Muscle of leg (tissue), 11 donors: ENCODE data around the gene CASP2. TPM values are rescaled to one million over a fixed set of nuclear protein-coding genes. Genes with fewer than 3 reads are reported as not detected.

ENCODE experiments used
- DNase-seq: peaks from one replicate; pipeline ENCODE4 v3.0.0; 2013
- H3K27ac ChIP-seq: one replicate; pipeline ENCODE4 v1.5.1; 2013; ENCODE audit warnings: mild to moderate bottlenecking, low read length, control low read depth
- H3K27me3 ChIP-seq: one replicate; pipeline ENCODE4 v1.6.1; 2013; ENCODE audit warnings: low read length; ENCODE audit not compliant: control insufficient read depth, insufficient read depth
- H3K36me3 ChIP-seq: one replicate; pipeline ENCODE4 v1.6.1; 2013; ENCODE audit warnings: low read length; ENCODE audit not compliant: control insufficient read depth, insufficient read depth
- H3K4me1 ChIP-seq: one replicate; pipeline ENCODE4 v1.6.1; 2013; ENCODE audit warnings: low read length; ENCODE audit not compliant: control insufficient read depth, insufficient read depth
- H3K4me3 ChIP-seq: one replicate; pipeline ENCODE4 v1.5.1; 2013; ENCODE audit warnings: low read length, control low read depth
- H3K9me3 ChIP-seq: replicated peaks from 2 replicates; pipeline ENCODE4 v1.6.1; 2013; ENCODE audit warnings: low read depth, low read length; ENCODE audit not compliant: control insufficient read depth
- WGBS: methylation state at CpG from one replicate; pipeline ENCODE4 v1.1.5; 2013; ENCODE audit warnings: missing lambda C conversion rate; ENCODE audit not compliant: insufficient coverage; 5-methylcytosine and 5-hydroxymethylcytosine counted together
- polyA plus RNA-seq, 8 donors: library from polyadenylated mRNA; unstranded; fragments of 120-200 nt; gene quantifications; one replicate each; pipeline versions ENCODE4 v1.2.1 to v1.2.3, GENCODE V29; 2013; ENCODE audit warnings: inconsistent platforms in 1 of 8, low replicate concordance in 1 of 8; ENCODE audit not compliant: insufficient read length in 8 of 8, insufficient read depth in 1 of 8
- total RNA-seq: library from RNA; stranded (reverse); fragments of 120-200 nt; gene quantifications from one replicate; pipeline ENCODE4 v1.2.4, GENCODE V29; 2013

CASP2 gene
- total and polyA plus RNA-seq, 9 donors: 12.1 to 29.1 (median 21.2) TPM

- no peak for DNase-seq
- Histone ChIP-seq H3K27me3 (no peaks in the 10 kb centered on the region), H3K36me3 (no peaks in the 10 kb centered on the region), H3K27ac (peak overlapping the region; percentile 92), H3K4me1 (peaks cover 29% of the 10 kb centered on the region), H3K9me3 (no peaks in the 10 kb centered on the region), H3K4me3 (no peak overlapping the region)
- WGBS: no CpG with 5 or more reads among the region's 2 CpGs
These were observed 7.6 kb upstream of the CASP2 start for GRCh38 chr7:143280566-143280965.

DNA sequence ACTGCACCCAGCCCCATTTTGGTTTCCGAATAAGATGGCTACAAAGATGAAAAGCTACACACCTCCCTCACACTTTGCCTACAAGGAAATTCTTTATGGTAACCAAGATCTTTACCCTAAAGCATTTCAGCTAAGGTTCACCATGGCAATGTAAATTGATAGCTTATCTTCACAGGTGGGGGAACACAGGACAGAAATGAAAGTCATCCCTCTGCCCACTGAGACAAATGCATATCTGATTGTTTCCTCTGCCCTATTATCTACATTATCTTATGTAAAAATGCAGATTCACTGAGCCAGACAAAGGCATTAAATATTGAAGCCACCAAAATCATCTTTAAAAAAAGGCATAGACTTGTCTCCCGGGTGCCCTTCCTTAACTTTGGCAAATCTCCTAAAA lies 6.6 kb upstream of the CASP2 start:
- no peak for DNase-seq
- Histone ChIP-seq H3K27ac (no peak overlapping the region), H3K4me3 (no peak overlapping the region), H3K36me3 (no peaks in the 10 kb centered on the region), H3K4me1 (peaks cover 29% of the 10 kb centered on the region), H3K27me3 (no peaks in the 10 kb centered on the region), H3K9me3 (no peaks in the 10 kb centered on the region)
- 100% methylated on average over 1 of the region's 2 CpGs for WGBS

DNA sequence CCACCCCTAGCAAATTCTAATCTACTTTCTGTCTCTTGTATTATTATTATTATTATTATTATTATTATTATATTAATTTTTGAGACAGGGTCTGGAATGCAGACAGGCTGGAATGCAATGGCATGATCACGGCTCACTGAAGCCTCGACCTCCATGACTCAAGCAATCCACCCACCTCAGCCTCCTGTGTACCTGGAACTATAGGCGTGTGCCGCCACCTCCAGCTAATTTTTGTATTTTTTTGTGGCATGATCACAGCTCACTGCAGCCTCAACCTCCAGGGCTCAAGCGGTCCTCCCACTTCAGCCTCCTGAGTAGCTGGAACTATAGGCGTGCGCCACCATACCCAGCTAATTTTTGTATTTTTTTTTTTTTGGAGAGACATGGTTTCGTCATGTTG lies 6.0 kb upstream of the CASP2 start:
- no peak for DNase-seq
- 88% methylated on average over 4 of the region's 8 CpGs for WGBS
- Histone ChIP-seq H3K4me1 (peaks cover 30% of the 10 kb centered on the region), H3K9me3 (no peaks in the 10 kb centered on the region), H3K36me3 (no peaks in the 10 kb centered on the region), H3K4me3 (no peak overlapping the region), H3K27me3 (no peaks in the 10 kb centered on the region), H3K27ac (no peak overlapping the region)

GRCh38 chr7:143283381-143283780 lies 4.8 kb upstream of the CASP2 start:
- 77% methylated on average over 4 of the region's 4 CpGs for WGBS
- Histone ChIP-seq H3K36me3 (no peaks in the 10 kb centered on the region), H3K9me3 (no peaks in the 10 kb centered on the region), H3K4me1 (peaks cover 38% of the 10 kb centered on the region), H3K27me3 (no peaks in the 10 kb centered on the region), H3K4me3 (no peak overlapping the region), H3K27ac (peak overlapping the region; percentile 51)
- DNase-seq: no peak

DNA sequence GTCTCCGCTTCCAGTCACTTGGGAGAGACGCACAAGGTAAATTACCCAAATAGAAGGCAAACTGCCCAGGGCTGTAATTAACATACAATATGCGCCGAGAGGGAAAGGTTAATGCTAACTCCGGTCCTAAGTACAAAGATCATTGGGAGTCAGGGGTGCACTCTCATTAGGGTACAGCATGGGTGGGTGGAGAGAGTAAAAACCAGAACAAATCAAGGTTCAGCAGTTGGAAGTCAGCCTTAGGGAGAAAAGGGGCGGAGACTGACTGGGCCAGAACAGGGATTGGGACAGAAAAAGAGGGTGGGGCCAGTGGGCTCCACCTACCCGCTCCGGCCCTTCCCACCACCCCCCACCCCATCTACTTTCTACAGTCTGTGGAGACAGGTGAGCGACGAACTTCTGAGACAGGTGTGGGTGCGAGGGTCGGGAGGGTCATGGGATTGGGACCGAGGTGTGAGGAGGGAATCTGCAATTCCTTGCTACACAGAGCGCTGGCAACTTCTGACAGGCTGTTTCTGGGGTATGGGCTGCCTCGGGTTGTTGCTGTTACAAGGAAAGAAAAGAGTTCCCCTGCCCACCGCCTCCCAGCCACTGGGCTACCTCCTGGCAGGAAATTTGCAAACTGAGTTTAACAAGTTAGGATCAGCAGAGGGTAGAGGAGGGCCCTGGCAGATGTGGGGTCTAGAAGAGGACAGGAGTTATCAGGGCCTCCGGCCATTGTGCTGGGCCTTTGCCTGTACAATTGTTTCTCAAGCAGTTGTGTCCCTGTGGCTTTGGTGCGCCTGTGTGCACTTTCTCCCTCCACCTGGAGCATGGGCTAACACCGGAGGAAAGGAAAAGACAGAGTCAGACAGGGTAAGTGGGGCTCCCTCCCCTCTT lies 3.3 kb upstream of the CASP2 start, which contains the start of gene TMEM139:
Gene TMEM139 (plus strand): TSS at position 368 of the 879 bp plus-strand sequence. CDS start 1,000 bp downstream, outside the sequence.
- H3K27ac ChIP-seq: peak within 1 kb of the TSS; percentile 51
- peaks cover 35% of the 10 kb centered on the region for H3K4me1 ChIP-seq
- 46% methylated on average over 10 of the region's 19 CpGs for WGBS
- no peaks in the 10 kb centered on the region for H3K36me3 ChIP-seq
- no peaks in the 10 kb centered on the region for H3K27me3 ChIP-seq
- no peaks in the 10 kb centered on the region for H3K9me3 ChIP-seq
- no peak within 1 kb of the TSS for H3K4me3 ChIP-seq
- DNase-seq: no peak

DNA sequence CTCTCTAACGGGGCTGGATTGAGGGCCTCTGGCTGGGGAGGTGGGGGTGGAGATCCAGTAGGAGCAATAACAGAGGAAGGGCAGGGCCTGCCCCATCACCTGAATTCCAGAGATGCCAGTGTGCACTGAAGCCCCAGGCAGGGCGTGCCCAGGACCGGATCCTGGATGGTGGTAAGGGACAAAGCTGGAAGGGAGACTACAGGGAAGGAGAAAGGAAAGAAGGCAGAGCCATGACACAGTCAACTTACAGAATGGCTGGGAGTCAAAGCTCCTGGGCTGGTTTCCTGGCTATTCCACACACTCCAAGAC lies 2.7 kb upstream of the CASP2 start:
- Histone ChIP-seq H3K27ac (no peak overlapping the region), H3K4me3 (no peak overlapping the region)
- no peak for DNase-seq

DNA sequence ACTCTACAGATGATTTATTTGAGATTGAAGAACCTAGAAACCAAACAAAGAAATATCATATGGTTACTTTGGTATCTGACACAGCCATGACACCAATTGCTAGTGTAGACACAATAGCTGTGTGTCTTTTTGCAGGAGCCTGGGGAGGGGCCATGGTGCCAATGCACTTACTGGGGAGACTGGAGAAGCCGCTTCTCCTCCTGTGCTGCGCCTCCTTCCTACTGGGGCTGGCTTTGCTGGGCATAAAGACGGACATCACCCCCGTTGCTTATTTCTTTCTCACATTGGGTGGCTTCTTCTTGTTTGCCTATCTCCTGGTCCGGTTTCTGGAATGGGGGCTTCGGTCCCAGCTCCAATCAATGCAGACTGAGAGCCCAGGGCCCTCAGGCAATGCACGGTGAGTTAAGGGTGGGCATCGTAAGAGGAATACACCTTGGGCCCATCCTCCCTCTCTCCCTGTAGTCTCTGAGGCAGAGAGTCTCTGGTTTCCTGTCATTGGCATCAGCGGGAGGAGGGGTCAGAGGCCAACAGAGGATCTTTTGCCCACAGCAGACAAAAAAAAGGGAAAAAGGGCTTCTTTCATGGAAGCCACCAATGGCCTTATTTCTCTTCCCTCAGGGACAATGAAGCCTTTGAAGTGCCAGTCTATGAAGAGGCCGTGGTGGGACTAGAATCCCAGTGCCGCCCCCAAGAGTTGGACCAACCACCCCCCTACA lies 2.2 kb upstream of the CASP2 start:
- DNase-seq: no peak
- H3K9me3 ChIP-seq: no peaks in the 10 kb centered on the region
- H3K27ac ChIP-seq: no peak overlapping the region
- no peaks in the 10 kb centered on the region for H3K27me3 ChIP-seq
- H3K4me1 ChIP-seq: peaks cover 40% of the 10 kb centered on the region
- H3K36me3 ChIP-seq: peaks cover 2% of the 10 kb centered on the region
- no peak overlapping the region for H3K4me3 ChIP-seq
- 93% methylated on average over 5 of the region's 11 CpGs for WGBS

More for the DNA sequence above, 2.7 kb upstream of the CASP2 start:
- WGBS: 88% methylated on average over 2 of the region's 3 CpGs
- H3K27me3 ChIP-seq: no peaks in the 10 kb centered on the region
- H3K36me3 ChIP-seq: no peaks in the 10 kb centered on the region
- H3K9me3 ChIP-seq: no peaks in the 10 kb centered on the region
- peaks cover 38% of the 10 kb centered on the region for H3K4me1 ChIP-seq

DNA sequence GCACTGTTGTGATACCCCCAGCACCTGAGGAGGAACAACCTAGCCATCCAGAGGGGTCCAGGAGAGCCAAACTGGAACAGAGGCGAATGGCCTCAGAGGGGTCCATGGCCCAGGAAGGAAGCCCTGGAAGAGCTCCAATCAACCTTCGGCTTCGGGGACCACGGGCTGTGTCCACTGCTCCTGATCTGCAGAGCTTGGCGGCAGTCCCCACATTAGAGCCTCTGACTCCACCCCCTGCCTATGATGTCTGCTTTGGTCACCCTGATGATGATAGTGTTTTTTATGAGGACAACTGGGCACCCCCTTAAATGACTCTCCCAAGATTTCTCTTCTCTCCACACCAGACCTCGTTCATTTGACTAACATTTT lies 1.6 kb upstream of the CASP2 start:
- no peak overlapping the region for H3K4me3 ChIP-seq
- no peak overlapping the region for H3K27ac ChIP-seq
- DNase-seq: no peak
- H3K27me3 ChIP-seq: no peaks in the 10 kb centered on the region
- H3K36me3 ChIP-seq: peaks cover 4% of the 10 kb centered on the region
- peaks cover 40% of the 10 kb centered on the region for H3K4me1 ChIP-seq
- no peaks in the 10 kb centered on the region for H3K9me3 ChIP-seq
- WGBS: 100% methylated on average over 1 of the region's 6 CpGs

DNA sequence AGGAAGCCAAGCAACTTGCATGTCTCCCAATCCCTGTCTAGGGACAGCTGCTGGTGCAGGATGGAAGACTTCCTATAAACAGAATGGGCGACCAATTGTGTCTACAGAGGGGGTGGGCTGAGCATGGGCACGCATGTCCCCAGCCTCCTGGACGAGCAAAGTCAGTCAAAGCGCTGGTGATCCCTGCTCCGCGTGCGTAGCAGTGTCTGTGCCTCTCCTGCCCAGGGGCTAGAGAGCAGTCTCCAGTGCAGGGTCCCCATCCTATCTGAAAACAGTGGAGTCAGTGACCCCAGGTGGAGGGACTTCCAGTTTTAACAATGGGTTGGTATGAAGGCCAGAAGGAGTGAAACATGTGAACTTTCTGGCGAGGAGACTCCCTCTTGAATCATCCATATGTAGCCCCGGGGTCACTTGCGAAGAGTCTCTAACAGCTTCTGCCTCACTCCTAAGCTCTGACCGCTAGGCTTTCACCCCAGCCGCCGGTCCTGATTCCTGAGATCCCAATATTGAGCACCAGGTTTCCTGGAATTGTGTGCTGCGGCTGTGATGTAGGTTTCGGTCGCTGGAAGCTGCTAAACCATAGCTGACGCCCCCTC lies 714 bp upstream of the CASP2 start:
- H3K27me3 ChIP-seq: no peaks in the 10 kb centered on the region
- H3K9me3 ChIP-seq: no peaks in the 10 kb centered on the region
- peak overlapping the region; percentile 95 for H3K4me3 ChIP-seq
- H3K36me3 ChIP-seq: peaks cover 12% of the 10 kb centered on the region
- peaks cover 40% of the 10 kb centered on the region for H3K4me1 ChIP-seq
- DNase-seq: no peak
- peak overlapping the region; percentile 71 for H3K27ac ChIP-seq
- WGBS: 56% methylated on average over 6 of the region's 17 CpGs

DNA sequence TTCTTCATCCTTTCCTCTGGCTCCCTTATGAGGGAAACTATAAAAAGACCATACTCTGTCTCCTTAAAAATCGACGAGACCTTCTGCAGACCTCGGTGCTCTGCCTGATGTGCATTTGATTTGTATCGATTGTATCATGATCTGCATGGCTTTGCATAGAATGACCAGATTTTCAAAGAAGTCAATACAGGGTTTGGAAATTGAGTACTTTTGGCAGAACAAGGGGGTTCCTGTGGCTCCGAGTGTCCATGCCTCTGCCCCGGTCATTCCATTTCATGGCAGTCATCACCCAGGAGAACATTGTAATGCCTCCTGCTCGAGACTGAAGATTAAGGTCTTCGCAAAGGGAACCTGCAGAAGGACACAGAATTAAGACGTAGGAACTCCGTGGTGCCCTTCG lies 685 bp downstream of the CASP2 start:
- H3K36me3 ChIP-seq: peaks cover 25% of the 10 kb centered on the region
- peak overlapping the region; percentile 95 for H3K4me3 ChIP-seq
- no peak for DNase-seq
- 0% methylated on average over 5 of the region's 11 CpGs for WGBS
- H3K27ac ChIP-seq: peak overlapping the region; percentile 97
- no peaks in the 10 kb centered on the region for H3K9me3 ChIP-seq
- peaks cover 33% of the 10 kb centered on the region for H3K4me1 ChIP-seq
- H3K27me3 ChIP-seq: no peaks in the 10 kb centered on the region
